Chondrocyte (in vitro differentiated cells): ENCODE data around the gene LAMP5. TPM values are rescaled to one million over a fixed set of nuclear protein-coding genes. Genes with fewer than 3 reads are reported as not detected.

Source experiments
- DNase-seq: peaks from one replicate; pipeline ENCODE4 v3.0.0; 2021; ENCODE audit warnings: mixed read lengths, low spot score
- H3K27ac Mint-ChIP-seq: one replicate; pipeline ENCODE4 v1.8.0; 2021; ENCODE audit warnings: mild to moderate bottlenecking, moderate library complexity, mixed read lengths; ENCODE audit not compliant: unreplicated experiment
- H3K27me3 Mint-ChIP-seq: 2 replicates; pipeline ENCODE4 v1.8.0; 2021; ENCODE audit warnings: low read depth, mixed read lengths
- H3K36me3 Mint-ChIP-seq: 2 replicates; pipeline ENCODE4 v1.8.0; 2021; ENCODE audit warnings: low read depth, mixed read lengths
- H3K4me1 Mint-ChIP-seq: 2 replicates; pipeline ENCODE4 v1.8.0; 2021; ENCODE audit warnings: low read depth, mild to moderate bottlenecking, mixed read lengths
- H3K4me3 Mint-ChIP-seq: one replicate; pipeline ENCODE4 v1.8.0; 2021; ENCODE audit warnings: mild to moderate bottlenecking, moderate library complexity, mixed read lengths; ENCODE audit not compliant: unreplicated experiment
- H3K9me3 Mint-ChIP-seq: 2 replicates; pipeline ENCODE4 v1.8.0; 2021; ENCODE audit warnings: low read depth, mixed read lengths
- total RNA-seq: library from RNA; stranded (reverse); gene quantifications from 3 replicates; pipeline ENCODE4 v1.2.1, GENCODE V29; 2021
- TF ChIP-seq, protein P1 (sequence below): fragments of 200-600 bp; sonication (generic); IDR thresholded peaks from 2 replicates; pipeline ENCODE4 v1.5.0; 2021; ENCODE audit warnings: antibody characterized with exemption, mild to moderate bottlenecking, moderate library complexity

Gene LAMP5
- total RNA-seq, 1 donor from 2014 or later, result 2.5 TPM

DNA sequence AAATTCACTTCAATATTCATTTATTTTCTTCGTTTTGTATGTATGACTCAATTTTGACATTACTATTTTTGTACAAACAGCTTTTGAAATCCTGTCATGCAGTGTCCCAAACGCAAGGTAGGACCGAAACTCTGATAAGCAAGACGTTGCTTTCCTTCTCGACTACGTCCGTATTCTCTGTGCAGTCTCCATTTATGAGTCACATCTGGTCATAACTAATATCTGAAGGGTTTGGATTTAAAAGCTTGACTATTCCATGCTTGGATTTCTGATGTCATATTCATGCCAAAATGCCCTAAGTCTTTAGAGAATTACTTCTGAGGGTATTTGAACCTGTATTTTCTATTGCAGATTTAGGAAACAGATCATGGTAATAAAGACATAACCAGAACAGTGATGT is 37.8 kb upstream of the LAMP5 start:
- no peak overlapping the region for H3K27ac Mint-ChIP-seq
- DNase-seq, result no peak
- TF ChIP-seq, protein P1, sequence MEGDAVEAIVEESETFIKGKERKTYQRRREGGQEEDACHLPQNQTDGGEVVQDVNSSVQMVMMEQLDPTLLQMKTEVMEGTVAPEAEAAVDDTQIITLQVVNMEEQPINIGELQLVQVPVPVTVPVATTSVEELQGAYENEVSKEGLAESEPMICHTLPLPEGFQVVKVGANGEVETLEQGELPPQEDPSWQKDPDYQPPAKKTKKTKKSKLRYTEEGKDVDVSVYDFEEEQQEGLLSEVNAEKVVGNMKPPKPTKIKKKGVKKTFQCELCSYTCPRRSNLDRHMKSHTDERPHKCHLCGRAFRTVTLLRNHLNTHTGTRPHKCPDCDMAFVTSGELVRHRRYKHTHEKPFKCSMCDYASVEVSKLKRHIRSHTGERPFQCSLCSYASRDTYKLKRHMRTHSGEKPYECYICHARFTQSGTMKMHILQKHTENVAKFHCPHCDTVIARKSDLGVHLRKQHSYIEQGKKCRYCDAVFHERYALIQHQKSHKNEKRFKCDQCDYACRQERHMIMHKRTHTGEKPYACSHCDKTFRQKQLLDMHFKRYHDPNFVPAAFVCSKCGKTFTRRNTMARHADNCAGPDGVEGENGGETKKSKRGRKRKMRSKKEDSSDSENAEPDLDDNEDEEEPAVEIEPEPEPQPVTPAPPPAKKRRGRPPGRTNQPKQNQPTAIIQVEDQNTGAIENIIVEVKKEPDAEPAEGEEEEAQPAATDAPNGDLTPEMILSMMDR, result no peak
- H3K4me3 Mint-ChIP-seq, result no peak overlapping the region
- peaks cover 23% of the 10 kb centered on the region for H3K36me3 Mint-ChIP-seq
- no peaks in the 10 kb centered on the region for H3K9me3 Mint-ChIP-seq
- no peaks in the 10 kb centered on the region for H3K4me1 Mint-ChIP-seq
- H3K27me3 Mint-ChIP-seq, result no peaks in the 10 kb centered on the region

DNA sequence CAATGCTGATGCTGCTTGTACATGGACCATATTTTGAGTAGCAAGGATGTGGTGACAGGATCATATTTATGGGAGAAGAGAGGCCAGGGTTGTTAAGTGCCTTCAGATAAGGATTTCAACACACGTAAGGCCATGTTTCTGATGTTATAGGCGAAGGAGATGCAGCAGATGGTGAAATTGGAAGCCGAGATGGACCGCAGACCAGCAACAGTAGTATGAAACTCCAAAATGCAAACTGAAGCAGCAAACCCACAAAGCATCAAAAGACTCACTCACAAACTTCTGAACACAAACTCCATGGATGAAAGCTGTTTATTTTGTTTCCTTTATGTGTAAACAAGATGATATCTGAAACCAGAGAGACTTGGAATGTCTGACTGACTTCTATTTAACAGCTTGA is 35.6 kb upstream of the LAMP5 start:
- peaks cover 13% of the 10 kb centered on the region for H3K4me1 Mint-ChIP-seq
- DNase-seq, result no peak
- H3K9me3 Mint-ChIP-seq, result no peaks in the 10 kb centered on the region
- TF ChIP-seq, protein P1, result no peak
- H3K4me3 Mint-ChIP-seq, result no peak overlapping the region
- H3K27ac Mint-ChIP-seq, result no peak overlapping the region
- peaks cover 23% of the 10 kb centered on the region for H3K36me3 Mint-ChIP-seq
- H3K27me3 Mint-ChIP-seq, result no peaks in the 10 kb centered on the region

DNA sequence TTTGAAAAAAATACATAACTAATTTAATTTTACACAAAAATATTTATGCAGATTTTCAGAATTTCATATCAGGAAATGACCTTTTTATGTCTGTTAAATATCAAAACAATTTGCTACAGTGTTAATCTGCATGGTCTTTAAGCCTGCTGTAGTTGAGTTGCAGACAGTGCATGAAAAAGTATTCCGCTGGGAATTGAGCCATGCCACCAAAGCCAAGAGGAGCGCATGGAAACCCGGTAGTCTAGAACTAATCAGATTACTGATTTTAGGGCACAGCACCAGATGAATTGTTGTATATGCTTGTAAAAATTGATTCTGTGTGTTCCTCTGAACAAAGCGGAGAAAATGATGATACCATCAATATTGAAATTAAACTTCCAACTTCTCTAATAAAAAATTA is 34.3 kb upstream of the LAMP5 start:
- Mint-ChIP-seq H3K27ac (no peak overlapping the region), H3K4me3 (no peak overlapping the region), H3K9me3 (no peaks in the 10 kb centered on the region), H3K36me3 (peaks cover 23% of the 10 kb centered on the region), H3K27me3 (no peaks in the 10 kb centered on the region), H3K4me1 (peaks cover 13% of the 10 kb centered on the region)
- TF ChIP-seq, protein P1, result no peak
- no peak for DNase-seq

DNA sequence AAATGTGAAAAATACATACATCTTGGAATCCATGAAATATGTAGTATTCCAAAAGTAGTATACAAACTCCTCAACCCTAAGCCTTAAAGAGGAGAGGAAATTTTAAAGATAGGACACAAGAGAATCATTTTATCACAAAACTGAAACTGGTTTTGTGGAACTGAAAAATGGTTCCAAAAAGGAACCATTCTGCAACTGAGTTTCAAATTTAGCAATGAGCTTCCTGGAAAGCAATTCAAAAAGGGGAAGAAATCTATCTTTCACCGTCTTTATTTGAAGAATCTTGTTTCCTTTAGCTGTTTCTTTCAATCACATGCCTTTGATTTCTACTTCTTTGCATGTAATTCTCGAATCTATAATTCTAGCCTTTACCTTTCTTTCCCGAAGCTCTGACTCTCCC is 32.2 kb upstream of the LAMP5 start:
- Mint-ChIP-seq H3K4me3 (no peak overlapping the region), H3K27me3 (no peaks in the 10 kb centered on the region), H3K9me3 (no peaks in the 10 kb centered on the region), H3K36me3 (peaks cover 10% of the 10 kb centered on the region), H3K27ac (no peak overlapping the region), H3K4me1 (peaks cover 13% of the 10 kb centered on the region)
- DNase-seq, result no peak
- TF ChIP-seq, protein P1, result no peak

DNA sequence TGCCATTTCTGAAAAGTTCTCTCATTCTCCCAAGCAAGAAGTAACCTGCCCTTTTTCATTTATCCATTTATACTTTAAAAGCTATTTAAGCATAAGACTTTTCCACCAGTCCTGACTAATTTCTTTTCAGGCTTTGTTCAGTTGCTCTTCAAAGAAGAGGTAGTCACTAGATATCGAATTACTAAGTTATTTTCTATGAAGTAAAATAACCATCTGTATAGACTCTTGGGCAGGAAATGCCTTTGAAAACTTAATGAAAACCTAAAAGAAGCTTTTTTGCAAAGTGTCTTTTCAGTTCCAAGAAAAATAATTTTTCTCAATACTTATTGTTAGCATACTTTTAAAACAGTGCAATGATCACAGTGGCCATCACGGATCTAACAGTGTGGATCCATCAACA is 31.3 kb upstream of the LAMP5 start:
- Mint-ChIP-seq H3K4me3 (no peak overlapping the region), H3K9me3 (no peaks in the 10 kb centered on the region), H3K36me3 (peaks cover 8% of the 10 kb centered on the region), H3K27me3 (no peaks in the 10 kb centered on the region), H3K27ac (no peak overlapping the region), H3K4me1 (peaks cover 19% of the 10 kb centered on the region)
- TF ChIP-seq, protein P1, result no peak
- DNase-seq, result no peak
